Measurements from ENCODE around the gene PCGF5. TPM values are rescaled to one million over a fixed set of nuclear protein-coding genes. Genes with fewer than 3 reads are reported as not detected.

The PCGF5 gene
- total and polyA plus RNA-seq, 2 experiments from 2014 or later: 7.7 to 8.7 TPM

DNA sequence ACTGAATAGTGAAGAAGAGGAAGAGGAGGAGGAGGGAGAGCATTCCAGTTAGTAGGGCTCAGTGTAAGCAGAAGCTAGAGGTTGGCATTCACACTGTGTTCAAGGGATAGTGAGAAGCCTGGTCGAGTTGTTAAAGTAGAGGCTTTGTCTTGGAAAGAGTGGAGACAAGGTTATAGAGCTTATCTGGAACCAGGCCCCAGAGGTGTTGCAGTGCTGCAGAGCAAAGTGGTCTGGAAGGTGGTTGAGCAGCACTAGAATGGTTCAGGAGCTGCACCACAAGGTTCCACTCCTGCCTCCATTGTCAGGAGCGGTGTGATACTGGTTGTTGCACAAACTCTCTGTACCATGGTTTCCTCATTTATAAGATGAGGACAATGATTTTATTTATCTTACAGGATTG is 8.8 kb upstream of the PCGF5 start (continued):
- TF ChIP-seq EZH2 (IDR thresholded peaks at IDR 0.05; ENCODE audit: low read depth, unreplicated experiment): no peak
- TF ChIP-seq CREB1 (CRISPR knock-in tag; IDR thresholded peaks at IDR 0.05; ENCODE audit: low read depth): no peak
- TF ChIP-seq POLR2AphosphoS5 (IDR thresholded peaks at IDR 0.05; ENCODE audit: low read depth): no peak
- no peak for TF ChIP-seq ZNF114 (CRISPR knock-in tag; IDR thresholded peaks at IDR 0.05)
- TF ChIP-seq, protein P1, sequence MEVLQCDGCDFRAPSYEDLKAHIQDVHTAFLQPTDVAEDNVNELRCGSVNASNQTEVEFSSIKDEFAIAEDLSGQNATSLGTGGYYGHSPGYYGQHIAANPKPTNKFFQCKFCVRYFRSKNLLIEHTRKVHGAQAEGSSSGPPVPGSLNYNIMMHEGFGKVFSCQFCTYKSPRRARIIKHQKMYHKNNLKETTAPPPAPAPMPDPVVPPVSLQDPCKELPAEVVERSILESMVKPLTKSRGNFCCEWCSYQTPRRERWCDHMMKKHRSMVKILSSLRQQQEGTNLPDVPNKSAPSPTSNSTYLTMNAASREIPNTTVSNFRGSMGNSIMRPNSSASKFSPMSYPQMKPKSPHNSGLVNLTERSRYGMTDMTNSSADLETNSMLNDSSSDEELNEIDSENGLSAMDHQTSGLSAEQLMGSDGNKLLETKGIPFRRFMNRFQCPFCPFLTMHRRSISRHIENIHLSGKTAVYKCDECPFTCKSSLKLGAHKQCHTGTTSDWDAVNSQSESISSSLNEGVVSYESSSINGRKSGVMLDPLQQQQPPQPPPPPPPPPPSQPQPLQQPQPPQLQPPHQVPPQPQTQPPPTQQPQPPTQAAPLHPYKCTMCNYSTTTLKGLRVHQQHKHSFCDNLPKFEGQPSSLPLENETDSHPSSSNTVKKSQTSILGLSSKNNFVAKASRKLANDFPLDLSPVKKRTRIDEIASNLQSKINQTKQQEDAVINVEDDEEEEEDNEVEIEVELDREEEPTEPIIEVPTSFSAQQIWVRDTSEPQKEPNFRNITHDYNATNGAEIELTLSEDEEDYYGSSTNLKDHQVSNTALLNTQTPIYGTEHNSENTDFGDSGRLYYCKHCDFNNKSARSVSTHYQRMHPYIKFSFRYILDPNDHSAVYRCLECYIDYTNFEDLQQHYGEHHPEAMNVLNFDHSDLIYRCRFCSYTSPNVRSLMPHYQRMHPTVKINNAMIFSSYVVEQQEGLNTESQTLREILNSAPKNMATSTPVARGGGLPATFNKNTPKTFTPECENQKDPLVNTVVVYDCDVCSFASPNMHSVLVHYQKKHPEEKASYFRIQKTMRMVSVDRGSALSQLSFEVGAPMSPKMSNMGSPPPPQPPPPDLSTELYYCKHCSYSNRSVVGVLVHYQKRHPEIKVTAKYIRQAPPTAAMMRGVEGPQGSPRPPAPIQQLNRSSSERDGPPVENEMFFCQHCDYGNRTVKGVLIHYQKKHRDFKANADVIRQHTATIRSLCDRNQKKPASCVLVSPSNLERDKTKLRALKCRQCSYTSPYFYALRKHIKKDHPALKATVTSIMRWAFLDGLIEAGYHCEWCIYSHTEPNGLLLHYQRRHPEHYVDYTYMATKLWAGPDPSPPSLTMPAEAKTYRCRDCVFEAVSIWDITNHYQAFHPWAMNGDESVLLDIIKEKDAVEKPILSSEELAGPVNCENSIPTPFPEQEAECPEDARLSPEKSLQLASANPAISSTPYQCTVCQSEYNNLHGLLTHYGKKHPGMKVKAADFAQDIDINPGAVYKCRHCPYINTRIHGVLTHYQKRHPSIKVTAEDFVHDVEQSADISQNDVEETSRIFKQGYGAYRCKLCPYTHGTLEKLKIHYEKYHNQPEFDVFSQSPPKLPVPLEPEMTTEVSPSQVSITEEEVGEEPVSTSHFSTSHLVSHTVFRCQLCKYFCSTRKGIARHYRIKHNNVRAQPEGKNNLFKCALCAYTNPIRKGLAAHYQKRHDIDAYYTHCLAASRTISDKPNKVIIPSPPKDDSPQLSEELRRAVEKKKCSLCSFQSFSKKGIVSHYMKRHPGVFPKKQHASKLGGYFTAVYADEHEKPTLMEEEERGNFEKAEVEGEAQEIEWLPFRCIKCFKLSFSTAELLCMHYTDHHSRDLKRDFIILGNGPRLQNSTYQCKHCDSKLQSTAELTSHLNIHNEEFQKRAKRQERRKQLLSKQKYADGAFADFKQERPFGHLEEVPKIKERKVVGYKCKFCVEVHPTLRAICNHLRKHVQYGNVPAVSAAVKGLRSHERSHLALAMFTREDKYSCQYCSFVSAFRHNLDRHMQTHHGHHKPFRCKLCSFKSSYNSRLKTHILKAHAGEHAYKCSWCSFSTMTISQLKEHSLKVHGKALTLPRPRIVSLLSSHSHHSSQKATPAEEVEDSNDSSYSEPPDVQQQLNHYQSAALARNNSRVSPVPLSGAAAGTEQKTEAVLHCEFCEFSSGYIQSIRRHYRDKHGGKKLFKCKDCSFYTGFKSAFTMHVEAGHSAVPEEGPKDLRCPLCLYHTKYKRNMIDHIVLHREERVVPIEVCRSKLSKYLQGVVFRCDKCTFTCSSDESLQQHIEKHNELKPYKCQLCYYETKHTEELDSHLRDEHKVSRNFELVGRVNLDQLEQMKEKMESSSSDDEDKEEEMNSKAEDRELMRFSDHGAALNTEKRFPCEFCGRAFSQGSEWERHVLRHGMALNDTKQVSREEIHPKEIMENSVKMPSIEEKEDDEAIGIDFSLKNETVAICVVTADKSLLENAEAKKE (CRISPR knock-in tag; IDR thresholded peaks at IDR 0.05): no peak
- no peak for TF ChIP-seq STAT1 (IDR thresholded peaks at IDR 0.05; ENCODE audit: unreplicated experiment)
- TF ChIP-seq, protein P2, sequence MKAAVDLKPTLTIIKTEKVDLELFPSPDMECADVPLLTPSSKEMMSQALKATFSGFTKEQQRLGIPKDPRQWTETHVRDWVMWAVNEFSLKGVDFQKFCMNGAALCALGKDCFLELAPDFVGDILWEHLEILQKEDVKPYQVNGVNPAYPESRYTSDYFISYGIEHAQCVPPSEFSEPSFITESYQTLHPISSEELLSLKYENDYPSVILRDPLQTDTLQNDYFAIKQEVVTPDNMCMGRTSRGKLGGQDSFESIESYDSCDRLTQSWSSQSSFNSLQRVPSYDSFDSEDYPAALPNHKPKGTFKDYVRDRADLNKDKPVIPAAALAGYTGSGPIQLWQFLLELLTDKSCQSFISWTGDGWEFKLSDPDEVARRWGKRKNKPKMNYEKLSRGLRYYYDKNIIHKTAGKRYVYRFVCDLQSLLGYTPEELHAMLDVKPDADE (IDR thresholded peaks at IDR 0.05): no peak

DNA sequence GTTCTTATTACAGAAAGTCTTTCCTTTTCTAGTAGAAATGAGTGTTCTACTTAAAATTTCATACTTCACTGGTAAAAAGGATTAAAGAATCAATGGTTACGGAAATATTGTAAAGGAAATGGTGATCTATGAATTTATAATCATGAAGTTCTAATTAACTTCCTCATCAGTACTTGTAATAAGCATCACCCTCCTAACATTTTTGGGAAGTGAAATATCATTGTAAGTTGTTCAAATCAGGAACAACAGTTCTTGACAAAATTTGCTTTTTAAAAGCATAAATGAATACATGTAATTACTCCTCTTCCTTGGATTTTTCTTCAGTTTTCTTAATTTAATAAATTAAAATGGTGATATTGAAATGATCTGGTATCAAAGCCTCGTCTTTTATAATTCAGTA is 5.6 kb upstream of the PCGF5 start:
- H3K9me2 ChIP-seq (ENCODE audit: insufficient read depth): no peaks in the 10 kb centered on the region
- H3K27me3 ChIP-seq (ENCODE audit: insufficient read depth): peaks cover 22% of the 10 kb centered on the region
- no peak for ATAC-seq
- no peak overlapping the region for H3K4me2 ChIP-seq
- no peak for DNase-seq (ENCODE audit: low spot score)
- Mint-ChIP-seq H3K9me3 (no peaks in the 10 kb centered on the region), H3K4me1 (peaks cover 1% of the 10 kb centered on the region; the same call in 1 of the 3 replicates), H3K27ac (no peak overlapping the region), H3K4me3 (no peak overlapping the region), H3K27me3 (ENCODE audit: insufficient read depth, low read depth, poor library complexity) (peaks cover 14% of the 10 kb centered on the region), H3K36me3 (ENCODE audit: low read depth) (no peaks in the 10 kb centered on the region)
- no peak overlapping the region for H2AFZ ChIP-seq
- peaks cover 5% of the 10 kb centered on the region for H3K4me1 ChIP-seq (ENCODE audit: insufficient read depth)
- no peaks in the 10 kb centered on the region for H3K36me3 ChIP-seq (ENCODE audit: insufficient read depth)
- H3K27ac ChIP-seq (ENCODE audit: low read depth): no peak overlapping the region
- no peak overlapping the region for H3K4me3 ChIP-seq
- H3F3A ChIP-seq (replicated peaks; ENCODE audit: low read depth): no peaks in the 10 kb centered on the region
- no peaks in the 10 kb centered on the region for H3K79me2 ChIP-seq (replicated peaks; ENCODE audit: insufficient read depth)
- no peaks in the 10 kb centered on the region for H4K20me1 ChIP-seq (replicated peaks; ENCODE audit: insufficient read depth)
- TF ChIP-seq EZH2 (IDR thresholded peaks at IDR 0.05; ENCODE audit: low read depth, unreplicated experiment) (no peak), ZNF331 (CRISPR knock-in tag; IDR thresholded peaks at IDR 0.05; ENCODE audit: low read depth) (no peak), CREB1 (CRISPR knock-in tag; IDR thresholded peaks at IDR 0.05; ENCODE audit: low read depth) (no peak), STAT1 (IDR thresholded peaks at IDR 0.05; ENCODE audit: unreplicated experiment) (no peak), NANOG (IDR thresholded peaks at IDR 0.05; ENCODE audit: borderline replicate concordance) (no peak), JUNB (IDR thresholded peaks at IDR 0.05; ENCODE audit: unreplicated experiment) (no peak)
- TF ChIP-seq, protein P3, sequence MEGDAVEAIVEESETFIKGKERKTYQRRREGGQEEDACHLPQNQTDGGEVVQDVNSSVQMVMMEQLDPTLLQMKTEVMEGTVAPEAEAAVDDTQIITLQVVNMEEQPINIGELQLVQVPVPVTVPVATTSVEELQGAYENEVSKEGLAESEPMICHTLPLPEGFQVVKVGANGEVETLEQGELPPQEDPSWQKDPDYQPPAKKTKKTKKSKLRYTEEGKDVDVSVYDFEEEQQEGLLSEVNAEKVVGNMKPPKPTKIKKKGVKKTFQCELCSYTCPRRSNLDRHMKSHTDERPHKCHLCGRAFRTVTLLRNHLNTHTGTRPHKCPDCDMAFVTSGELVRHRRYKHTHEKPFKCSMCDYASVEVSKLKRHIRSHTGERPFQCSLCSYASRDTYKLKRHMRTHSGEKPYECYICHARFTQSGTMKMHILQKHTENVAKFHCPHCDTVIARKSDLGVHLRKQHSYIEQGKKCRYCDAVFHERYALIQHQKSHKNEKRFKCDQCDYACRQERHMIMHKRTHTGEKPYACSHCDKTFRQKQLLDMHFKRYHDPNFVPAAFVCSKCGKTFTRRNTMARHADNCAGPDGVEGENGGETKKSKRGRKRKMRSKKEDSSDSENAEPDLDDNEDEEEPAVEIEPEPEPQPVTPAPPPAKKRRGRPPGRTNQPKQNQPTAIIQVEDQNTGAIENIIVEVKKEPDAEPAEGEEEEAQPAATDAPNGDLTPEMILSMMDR (conservative IDR thresholded peaks at IDR 0.05; ENCODE audit: low read depth in 2 of 2): no peak
- TF ChIP-seq, protein P2 (IDR thresholded peaks at IDR 0.05): no peak

All from GM23338 (cell line).